Kidney (tissue), 14 donors: Measurements from ENCODE around the gene CENPA. TPM values are rescaled to one million over a fixed set of nuclear protein-coding genes. Genes with fewer than 3 reads are reported as not detected.

Experiments used
- DNase-seq, 5 donors: peaks; one replicate each; pipeline ENCODE4 v3.0.0-alpha.2; 2013 to 2020
- FAIRE-seq: peaks from 2 replicates; lab custom pipeline; 2012; peaks lifted over from hg19 to GRCh38; lab: Jason Lieb, UNC
- H3K27ac ChIP-seq, 2 donors: one replicate each; pipeline ENCODE4 v1.7.0; 2013; ENCODE audit warnings: low read depth in 2 of 2, low read length in 2 of 2, inconsistent platforms in 1 of 2
- H3K27me3 ChIP-seq: one replicate; pipeline ENCODE4 v1.7.1; 2013; ENCODE audit warnings: low read length, inconsistent platforms; ENCODE audit not compliant: control insufficient read depth, insufficient read depth
- H3K36me3 ChIP-seq, 3 donors: one replicate each; pipeline versions ENCODE4 v1.7.0 to v1.7.1; 2013; ENCODE audit warnings: low read length in 3 of 3, control low read depth in 1 of 3, inconsistent platforms in 1 of 3; ENCODE audit not compliant: insufficient read depth in 3 of 3, control insufficient read depth in 2 of 3
- H3K4me1 ChIP-seq, 3 donors: one replicate each; pipeline versions ENCODE4 v1.7.0 to v1.7.1; 2013; ENCODE audit warnings: low read length in 3 of 3, inconsistent platforms in 1 of 3, low read depth in 1 of 3; ENCODE audit not compliant: control insufficient read depth in 2 of 3, insufficient read depth in 2 of 3
- H3K4me3 ChIP-seq, 3 donors: one replicate each; pipeline versions ENCODE4 v1.7.0 to v1.8.1; 2013; ENCODE audit warnings: low read length in 3 of 3, control low read depth in 1 of 3, inconsistent platforms in 1 of 3
- H3K9ac ChIP-seq, 3 donors: one replicate each; pipeline versions ENCODE4 v1.7.0 to v1.7.1; 2013; ENCODE audit warnings: low read length in 3 of 3, control low read depth in 1 of 3, inconsistent platforms in 1 of 3
- H3K9me3 ChIP-seq, 3 donors: one replicate each; pipeline versions ENCODE4 v1.7.0 to v1.7.1; 2013; ENCODE audit warnings: low read length in 3 of 3, control low read depth in 1 of 3, inconsistent platforms in 1 of 3; ENCODE audit not compliant: control insufficient read depth in 2 of 3, insufficient read depth in 1 of 3
- intact Hi-C: fragments of 100-400 bp; cut with DNase I; formaldehyde crosslinking; loops from one replicate; pipeline ENCODE4 v1.11.1; 2022
- polyA plus RNA-seq: library from polyadenylated mRNA; stranded (reverse); fragments of 350-450 nt; fragmentation: Illumina TruSeq; extraction: RNeasy Lipid Tissue Mini Kit (QIAGEN cat#74804); gene quantifications from one replicate; pipeline ENCODE4 v1.2.3, GENCODE V29; 2014; ENCODE audit warnings: low read depth, low replicate concordance; ENCODE audit not compliant: insufficient read depth
- total RNA-seq: library from RNA; stranded (reverse); fragmentation: NEBNext Ultra II Directional; extraction: Animal tissue kit (Norgen Biotek cat#: 25700); gene quantifications from one replicate; pipeline ENCODE4 v1.2.1, GENCODE V29; 2021
- TF ChIP-seq, protein P1 (sequence below): IDR thresholded peaks from 3 replicates; pipeline ENCODE4 v1.5.1; 2012; ENCODE audit warnings: mild to moderate bottlenecking, moderate library complexity, borderline replicate concordance; ENCODE audit not compliant: insufficient read depth; ENCODE audit errors: extremely low read depth
- donor health status: control.
- donor health status: control.
- donor health status: control.
- donor health status: control.
- donor health status: control.
- donor health status: DM: yes; HTN: yes; CAD: no.
- donor health status: Normal renal cell carcinoma (clear cell type).

The CENPA gene
- total and polyA plus RNA-seq, 2 donors from 2014 or later, result 0.63 TPM; not detected in 1

- Histone ChIP-seq H3K9me3 (no peaks in the 10 kb centered on the region), H3K36me3 (no peaks in the 10 kb centered on the region), H3K4me3 (no peak overlapping the region), H3K9ac (no peak overlapping the region), H3K27ac (no peak overlapping the region), H3K27me3 (no peaks in the 10 kb centered on the region), H3K4me1 (peaks cover 0 to 3% (median 0%) of the 10 kb centered on the region in 3 donors)
- TF ChIP-seq, protein P1, sequence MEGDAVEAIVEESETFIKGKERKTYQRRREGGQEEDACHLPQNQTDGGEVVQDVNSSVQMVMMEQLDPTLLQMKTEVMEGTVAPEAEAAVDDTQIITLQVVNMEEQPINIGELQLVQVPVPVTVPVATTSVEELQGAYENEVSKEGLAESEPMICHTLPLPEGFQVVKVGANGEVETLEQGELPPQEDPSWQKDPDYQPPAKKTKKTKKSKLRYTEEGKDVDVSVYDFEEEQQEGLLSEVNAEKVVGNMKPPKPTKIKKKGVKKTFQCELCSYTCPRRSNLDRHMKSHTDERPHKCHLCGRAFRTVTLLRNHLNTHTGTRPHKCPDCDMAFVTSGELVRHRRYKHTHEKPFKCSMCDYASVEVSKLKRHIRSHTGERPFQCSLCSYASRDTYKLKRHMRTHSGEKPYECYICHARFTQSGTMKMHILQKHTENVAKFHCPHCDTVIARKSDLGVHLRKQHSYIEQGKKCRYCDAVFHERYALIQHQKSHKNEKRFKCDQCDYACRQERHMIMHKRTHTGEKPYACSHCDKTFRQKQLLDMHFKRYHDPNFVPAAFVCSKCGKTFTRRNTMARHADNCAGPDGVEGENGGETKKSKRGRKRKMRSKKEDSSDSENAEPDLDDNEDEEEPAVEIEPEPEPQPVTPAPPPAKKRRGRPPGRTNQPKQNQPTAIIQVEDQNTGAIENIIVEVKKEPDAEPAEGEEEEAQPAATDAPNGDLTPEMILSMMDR, result no peak
- FAIRE-seq (no peak), DNase-seq (no peak)
- intact Hi-C loops, result no loop called here
Observed at GRCh38 chr2:26739514-26739913, 46.3 kb upstream of the CENPA start.

- H3K9me3 ChIP-seq, result no peaks in the 10 kb centered on the region
- FAIRE-seq, result no peak
- TF ChIP-seq, protein P1, result no peak
- H3K27me3 ChIP-seq, result no peaks in the 10 kb centered on the region
- DNase-seq, result no peak
- no peak overlapping the region for H3K27ac ChIP-seq
- intact Hi-C loops, result loop anchor here (5.0 kb wide), 1 partner anchor 133 kb away; no protein-coding TSS in a partner anchor
- H3K9ac ChIP-seq, result no peak overlapping the region
- no peaks in the 10 kb centered on the region for H3K36me3 ChIP-seq
- H3K4me1 ChIP-seq, result peaks cover 0 to 3% (median 0%) of the 10 kb centered on the region in 3 donors
- H3K4me3 ChIP-seq, result no peak overlapping the region
Observed at GRCh38 chr2:26740346-26740745, 45.5 kb upstream of the CENPA start.

DNA sequence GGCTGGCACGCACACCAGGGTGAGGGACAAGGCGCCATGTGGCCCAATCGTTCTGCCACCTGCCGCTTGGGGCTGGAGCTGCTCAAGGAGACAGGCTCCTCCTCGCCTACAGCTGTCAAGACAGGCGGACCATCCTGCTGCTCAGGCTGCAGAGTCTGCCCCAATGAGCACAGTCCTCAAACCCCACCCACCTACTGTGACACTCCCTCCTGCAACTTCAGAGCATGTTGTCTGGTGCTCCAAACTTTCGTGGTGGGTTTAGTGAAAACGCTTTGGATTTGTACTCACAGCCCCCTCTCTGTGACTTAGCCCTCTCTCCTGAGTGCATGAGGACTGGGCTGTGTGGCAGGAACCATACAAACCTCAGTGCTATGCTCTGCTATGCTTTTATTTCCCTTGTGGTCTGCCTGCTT lies 45.0 kb upstream of the CENPA start:
- TF ChIP-seq, protein P1, result no peak
- no peak overlapping the region for H3K27ac ChIP-seq
- no peak overlapping the region for H3K9ac ChIP-seq
- FAIRE-seq, result no peak
- no peak overlapping the region for H3K4me3 ChIP-seq
- peak in 2 of 5 donors; percentile 30 to 47 for DNase-seq
- intact Hi-C loops, result loop anchor here (5.0 kb wide), 1 partner anchor 134 kb away; no protein-coding TSS in a partner anchor
- no peaks in the 10 kb centered on the region for H3K27me3 ChIP-seq
- H3K9me3 ChIP-seq, result no peaks in the 10 kb centered on the region
- H3K4me1 ChIP-seq, result peaks cover 0 to 3% (median 0%) of the 10 kb centered on the region in 3 donors
- H3K36me3 ChIP-seq, result no peaks in the 10 kb centered on the region
